ENCODE measurements around the gene SLC35A5.

DNA sequence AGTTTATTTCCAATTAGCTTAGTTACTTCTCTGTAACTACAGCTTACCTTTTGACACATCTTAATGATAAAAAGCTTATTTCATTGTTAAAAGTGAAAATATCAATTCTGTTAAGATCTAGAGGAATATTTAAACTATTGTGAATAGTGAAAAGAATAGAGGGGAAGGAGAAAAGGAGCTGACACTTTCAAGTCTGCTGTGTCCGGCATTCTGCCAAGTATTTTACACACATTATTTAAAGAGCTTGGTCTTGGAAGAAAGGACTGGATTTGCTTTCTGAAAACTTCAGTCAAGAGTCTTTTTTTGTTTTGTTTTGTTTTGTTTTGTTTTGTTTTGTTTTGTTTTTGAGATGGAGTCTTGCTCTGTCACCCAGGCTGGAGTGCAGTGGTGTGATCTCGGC is 44.3 kb downstream of the SLC35A5 start:
- TF ChIP-seq KDM4A (IDR thresholded peaks at IDR 0.05; ENCODE audit: low read depth, low read length, severe bottlenecking) = no peak
- TF ChIP-seq EZH2 (IDR thresholded peaks at IDR 0.05; ENCODE audit: low read depth, low read length, severe bottlenecking) = no peak
- TF ChIP-seq TBP (IDR thresholded peaks at IDR 0.05; ENCODE audit: low read depth, low read length) = no peak
- no peak for TF ChIP-seq POLR2A (IDR thresholded peaks at IDR 0.05; ENCODE audit: control extremely low read depth in 1 of 2, low read depth in 2 of 2, low read length in 2 of 2)
- TF ChIP-seq, protein P1, sequence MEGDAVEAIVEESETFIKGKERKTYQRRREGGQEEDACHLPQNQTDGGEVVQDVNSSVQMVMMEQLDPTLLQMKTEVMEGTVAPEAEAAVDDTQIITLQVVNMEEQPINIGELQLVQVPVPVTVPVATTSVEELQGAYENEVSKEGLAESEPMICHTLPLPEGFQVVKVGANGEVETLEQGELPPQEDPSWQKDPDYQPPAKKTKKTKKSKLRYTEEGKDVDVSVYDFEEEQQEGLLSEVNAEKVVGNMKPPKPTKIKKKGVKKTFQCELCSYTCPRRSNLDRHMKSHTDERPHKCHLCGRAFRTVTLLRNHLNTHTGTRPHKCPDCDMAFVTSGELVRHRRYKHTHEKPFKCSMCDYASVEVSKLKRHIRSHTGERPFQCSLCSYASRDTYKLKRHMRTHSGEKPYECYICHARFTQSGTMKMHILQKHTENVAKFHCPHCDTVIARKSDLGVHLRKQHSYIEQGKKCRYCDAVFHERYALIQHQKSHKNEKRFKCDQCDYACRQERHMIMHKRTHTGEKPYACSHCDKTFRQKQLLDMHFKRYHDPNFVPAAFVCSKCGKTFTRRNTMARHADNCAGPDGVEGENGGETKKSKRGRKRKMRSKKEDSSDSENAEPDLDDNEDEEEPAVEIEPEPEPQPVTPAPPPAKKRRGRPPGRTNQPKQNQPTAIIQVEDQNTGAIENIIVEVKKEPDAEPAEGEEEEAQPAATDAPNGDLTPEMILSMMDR (IDR thresholded peaks at IDR 0.05; ENCODE audit: control extremely low read depth in 1 of 3, insufficient read depth in 1 of 3, low read depth in 1 of 3, low read length in 3 of 3) = no peak
- TF ChIP-seq BCL11A (IDR thresholded peaks at IDR 0.05; ENCODE audit: low read depth in 2 of 2, low read length in 2 of 2) = no peak
- no peak for TF ChIP-seq SP1 (IDR thresholded peaks at IDR 0.05; ENCODE audit: low read depth, low read length)
- TF ChIP-seq ZNF274 (IDR thresholded peaks at IDR 0.05; ENCODE audit: borderline replicate concordance, extremely low read depth, low read length) = no peak
- TF ChIP-seq CBX8 (IDR thresholded peaks at IDR 0.05; ENCODE audit: borderline replicate concordance, low read depth, low read length) = no peak
- TF ChIP-seq RAD21 (IDR thresholded peaks at IDR 0.05 in 1 of 2, conservative IDR thresholded peaks at IDR 0.05 in 1 of 2; ENCODE audit: low read depth in 2 of 2, low read length in 2 of 2) = no peak
